ENCODE measurements around the gene ST6GALNAC3. TPM values are rescaled to one million over a fixed set of nuclear protein-coding genes. Genes with fewer than 3 reads are reported as not detected.

Gene ST6GALNAC3
- total RNA-seq, 1 experiment from 2014 or later = 2.2 TPM

- TF ChIP-seq ZNF274 (IDR thresholded peaks at IDR 0.05; ENCODE audit: low read depth, low read length) (no peak), POLR2AphosphoS5 (IDR thresholded peaks at IDR 0.05; ENCODE audit: low read depth, low read length) (no peak), ELF1 (IDR thresholded peaks at IDR 0.05; ENCODE audit: borderline replicate concordance, low read depth) (no peak), EZH2phosphoT487 (IDR thresholded peaks at IDR 0.05; ENCODE audit: borderline replicate concordance) (no peak), ZFX (IDR thresholded peaks at IDR 0.05) (no peak)
- ATAC-seq (no peak), DNase-seq (ENCODE audit: low read depth, low spot score) (no peak)
- H3K27ac ChIP-seq (ENCODE audit: low read depth, low read length) = no peak overlapping the region
- no peak overlapping the region for H3K4me2 ChIP-seq (ENCODE audit: low read length)
- no peak overlapping the region for H3K4me3 ChIP-seq (replicated peaks in 1 of 2; ENCODE audit: low read depth in 1 of 2, low read length in 2 of 2)
- POLR2A ChIA-PET = no interaction called here
- no peaks in the 10 kb centered on the region for H3K9me3 ChIP-seq (ENCODE audit: control insufficient read depth in 1 of 2, insufficient read depth in 1 of 2, low read depth in 1 of 2, low read length in 2 of 2)
- H3K36me3 ChIP-seq (ENCODE audit: control insufficient read depth in 1 of 2, insufficient read depth in 2 of 2, low read length in 2 of 2) = no peaks in the 10 kb centered on the region
- H4K20me1 ChIP-seq (ENCODE audit: insufficient read depth) = no peaks in the 10 kb centered on the region
- no TSS peak for BruUV-seq (replicated peaks)
- H2AFZ ChIP-seq (ENCODE audit: low read depth, low read length, poor library complexity, severe bottlenecking) = no peak overlapping the region
- intact Hi-C loops (cut with micrococcal nuclease) = no loop called here
- no peaks in the 10 kb centered on the region for H3K79me2 ChIP-seq (ENCODE audit: insufficient read depth, low read length)
- CTCF ChIA-PET = no interaction called here
- no peaks in the 10 kb centered on the region for H3K9me2 ChIP-seq (ENCODE audit: insufficient read depth)
- H3K4me1 ChIP-seq (ENCODE audit: control insufficient read depth in 1 of 2, insufficient read depth in 2 of 2, low read length in 2 of 2) = no peaks in the 10 kb centered on the region
- no peaks in the 10 kb centered on the region; the same call in 1 of the 2 replicates for H3K27me3 ChIP-seq (ENCODE audit: insufficient read depth, low read length)
- RAD21 ChIA-PET (ENCODE audit: low non-redundant PET in 1 of 2, low total read pairs in 2 of 2, uncharacterized antibody in 2 of 2, unreplicated experiment in 2 of 2) = no interaction called here
- no peak overlapping the region for H3K9ac ChIP-seq (ENCODE audit: low read length)
These were observed 228.3 kb downstream of the ST6GALNAC3 start for GRCh38 chr1:76302711-76303339.

GRCh38 chr1:76303340-76303717 lies 228.8 kb downstream of the ST6GALNAC3 start:
- intact Hi-C loops (cut with micrococcal nuclease) = no loop called here
- no peak overlapping the region for H2AFZ ChIP-seq (ENCODE audit: low read depth, low read length, poor library complexity, severe bottlenecking)
- no peak for TF ChIP-seq ZBTB33 (IDR thresholded peaks at IDR 0.05; ENCODE audit: extremely low read depth, insufficient replicate concordance, low read length)
- no peak for TF ChIP-seq CBX3 (IDR thresholded peaks at IDR 0.05; ENCODE audit: low read depth)
- TF ChIP-seq YY1 (IDR thresholded peaks at IDR 0.05; ENCODE audit: extremely low read depth, insufficient replicate concordance, low read depth, low read length) = no peak
- no peak for TF ChIP-seq TCF7L2 (IDR thresholded peaks at IDR 0.05; ENCODE audit: borderline replicate concordance, extremely low read depth, insufficient read depth, insufficient read length)
- TF ChIP-seq, protein P1, sequence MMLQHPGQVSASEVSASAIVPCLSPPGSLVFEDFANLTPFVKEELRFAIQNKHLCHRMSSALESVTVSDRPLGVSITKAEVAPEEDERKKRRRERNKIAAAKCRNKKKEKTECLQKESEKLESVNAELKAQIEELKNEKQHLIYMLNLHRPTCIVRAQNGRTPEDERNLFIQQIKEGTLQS (IDR thresholded peaks at IDR 0.05) = no peak
- TF ChIP-seq RAD21 (IDR thresholded peaks at IDR 0.05; ENCODE audit: low read depth) = no peak
- no peak for TF ChIP-seq EGR1 (IDR thresholded peaks at IDR 0.05; ENCODE audit: low read depth)
- no peak for TF ChIP-seq FOSL1 (IDR thresholded peaks at IDR 0.05; ENCODE audit: low read depth)
- TF ChIP-seq EZH2phosphoT487 (IDR thresholded peaks at IDR 0.05; ENCODE audit: borderline replicate concordance) = no peak
- TF ChIP-seq MAX (IDR thresholded peaks at IDR 0.05) = no peak
- TF ChIP-seq SP1 (IDR thresholded peaks at IDR 0.05; ENCODE audit: low read depth) = no peak

More at GRCh38 chr1:76303340-76303717, 228.8 kb downstream of the ST6GALNAC3 start:
- Histone ChIP-seq H3K79me2 (ENCODE audit: insufficient read depth, low read length) (no peaks in the 10 kb centered on the region), H3K4me1 (ENCODE audit: control insufficient read depth in 1 of 2, insufficient read depth in 2 of 2, low read length in 2 of 2) (no peaks in the 10 kb centered on the region), H3K36me3 (ENCODE audit: control insufficient read depth in 1 of 2, insufficient read depth in 2 of 2, low read length in 2 of 2) (no peaks in the 10 kb centered on the region), H3K27me3 (ENCODE audit: insufficient read depth, low read length) (no peaks in the 10 kb centered on the region; the same call in 1 of the 2 replicates), H3K4me3 (replicated peaks in 1 of 2; ENCODE audit: low read depth in 1 of 2, low read length in 2 of 2) (no peak overlapping the region), H3K9me2 (ENCODE audit: insufficient read depth) (no peaks in the 10 kb centered on the region), H4K20me1 (ENCODE audit: insufficient read depth) (no peaks in the 10 kb centered on the region), H3K27ac (ENCODE audit: low read depth, low read length) (no peak overlapping the region), H3K9me3 (ENCODE audit: control insufficient read depth in 1 of 2, insufficient read depth in 1 of 2, low read depth in 1 of 2, low read length in 2 of 2) (no peaks in the 10 kb centered on the region), H3K4me2 (ENCODE audit: low read length) (no peak overlapping the region), H3K9ac (ENCODE audit: low read length) (no peak overlapping the region)
- ChIA-PET RAD21 (ENCODE audit: low non-redundant PET in 1 of 2, low total read pairs in 2 of 2, uncharacterized antibody in 2 of 2, unreplicated experiment in 2 of 2) (no interaction called here), POLR2A (no interaction called here), CTCF (no interaction called here)
- DNase-seq (ENCODE audit: low read depth, low spot score) (no peak), ATAC-seq (no peak)
- no TSS peak for BruUV-seq (replicated peaks)

Measured in HCT116 (cell line).